HG03575 (cell line): Measurements from ENCODE around the gene PSMD6.

Source experiments
- ATAC-seq: cut with Tn5 transposase; IDR thresholded peaks from one replicate; pipeline ENCODE4 v1.9.1; 2021; ENCODE audit not compliant: unreplicated experiment, insufficient number of reproducible peaks, low FRiP score; ENCODE audit errors: extremely low read depth

The PSMD6 gene

GRCh38 chr3:64019271-64019670, 4.0 kb downstream of the PSMD6 start:
- no peak for ATAC-seq

GRCh38 chr3:64016941-64017620, 6.2 kb downstream of the PSMD6 start:
- ATAC-seq, result no peak

- no peak for ATAC-seq
Observed at GRCh38 chr3:64011685-64012084, 11.6 kb downstream of the PSMD6 start.

- ATAC-seq, result no peak
Observed at GRCh38 chr3:64010199-64010598, 13.1 kb downstream of the PSMD6 start.

- no peak for ATAC-seq
Observed at GRCh38 chr3:64009528-64009927, 13.8 kb downstream of the PSMD6 start.

GRCh38 chr3:64008487-64009351, 14.6 kb downstream of the PSMD6 start:
- no peak for ATAC-seq

- no peak for ATAC-seq
Observed at GRCh38 chr3:64008017-64008416, 15.3 kb downstream of the PSMD6 start.

- ATAC-seq, result no peak
Observed at GRCh38 chr3:64003589-64003988, 19.7 kb downstream of the PSMD6 start.

- ATAC-seq, result no peak
Observed at GRCh38 chr3:64002233-64002632, 21.1 kb downstream of the PSMD6 start.

GRCh38 chr3:64000453-64001055, 22.7 kb downstream of the PSMD6 start:
- no peak for ATAC-seq

GRCh38 chr3:63998852-63999754, 24.2 kb downstream of the PSMD6 start:
- ATAC-seq, result no peak

- no peak for ATAC-seq
Observed at GRCh38 chr3:63995086-63995485, 28.2 kb downstream of the PSMD6 start.

GRCh38 chr3:63993653-63994079, 29.6 kb downstream of the PSMD6 start:
- no peak for ATAC-seq

- no peak for ATAC-seq
Observed at GRCh38 chr3:63992516-63993209, 30.6 kb downstream of the PSMD6 start.

- no peak for ATAC-seq
Observed at GRCh38 chr3:63991666-63992065, 31.6 kb downstream of the PSMD6 start.

GRCh38 chr3:63990733-63991132, 32.6 kb downstream of the PSMD6 start:
- no peak for ATAC-seq

- ATAC-seq, result no peak
Observed at GRCh38 chr3:63990204-63990603, 33.1 kb downstream of the PSMD6 start.

GRCh38 chr3:63988943-63989342, 34.4 kb downstream of the PSMD6 start:
- no peak for ATAC-seq
